OCI-LY1 (cell line): ENCODE results near the gene PARVA.

ENCODE experiments used
- EZH2 ChIP-seq: fragments of 200-600 bp; sonication (generic), shearing (Covaris generic); IDR thresholded peaks from 2 replicates; pipeline ENCODE4 v1.8.0; 2017; ENCODE audit warnings: borderline replicate concordance, mixed run types, mild to moderate bottlenecking, antibody characterized with exemption, low read length, moderate library complexity, mixed read lengths
- TF ChIP-seq, protein P1 (sequence below): fragments of 200-600 bp; sonication (generic), shearing (Covaris generic); IDR thresholded peaks from 2 replicates; pipeline ENCODE4 v1.5.1; 2017; ENCODE audit warnings: mild to moderate bottlenecking, antibody characterized with exemption, low read length, moderate library complexity, mixed read lengths

DNA sequence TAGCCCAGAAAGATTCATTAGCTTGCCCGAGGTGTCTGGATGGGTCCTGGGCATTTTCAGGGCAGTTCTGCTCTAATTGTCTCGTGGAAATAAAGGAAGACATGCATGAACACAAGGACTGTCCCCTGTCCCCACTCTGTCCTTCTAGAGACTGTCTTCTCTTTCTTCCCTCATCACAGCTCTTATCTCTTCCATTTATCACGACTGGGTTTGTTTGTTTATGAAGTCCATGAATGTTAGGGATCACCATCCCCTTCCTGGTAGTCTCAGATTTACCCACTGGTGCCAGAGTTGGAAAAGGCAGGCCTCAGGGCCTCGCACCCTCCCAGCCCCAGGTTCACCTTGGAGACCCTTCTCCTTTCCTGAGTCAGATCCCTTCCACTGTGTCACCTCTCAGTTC, 134.8 kb downstream of the PARVA start:
- TF ChIP-seq, protein P1, sequence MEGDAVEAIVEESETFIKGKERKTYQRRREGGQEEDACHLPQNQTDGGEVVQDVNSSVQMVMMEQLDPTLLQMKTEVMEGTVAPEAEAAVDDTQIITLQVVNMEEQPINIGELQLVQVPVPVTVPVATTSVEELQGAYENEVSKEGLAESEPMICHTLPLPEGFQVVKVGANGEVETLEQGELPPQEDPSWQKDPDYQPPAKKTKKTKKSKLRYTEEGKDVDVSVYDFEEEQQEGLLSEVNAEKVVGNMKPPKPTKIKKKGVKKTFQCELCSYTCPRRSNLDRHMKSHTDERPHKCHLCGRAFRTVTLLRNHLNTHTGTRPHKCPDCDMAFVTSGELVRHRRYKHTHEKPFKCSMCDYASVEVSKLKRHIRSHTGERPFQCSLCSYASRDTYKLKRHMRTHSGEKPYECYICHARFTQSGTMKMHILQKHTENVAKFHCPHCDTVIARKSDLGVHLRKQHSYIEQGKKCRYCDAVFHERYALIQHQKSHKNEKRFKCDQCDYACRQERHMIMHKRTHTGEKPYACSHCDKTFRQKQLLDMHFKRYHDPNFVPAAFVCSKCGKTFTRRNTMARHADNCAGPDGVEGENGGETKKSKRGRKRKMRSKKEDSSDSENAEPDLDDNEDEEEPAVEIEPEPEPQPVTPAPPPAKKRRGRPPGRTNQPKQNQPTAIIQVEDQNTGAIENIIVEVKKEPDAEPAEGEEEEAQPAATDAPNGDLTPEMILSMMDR, result no peak
- TF ChIP-seq EZH2, result no peak
